ENCODE results near the gene TTBK2.
"Not testable (repeated sequence)": the region's sequence is repeated elsewhere in the genome, so short reads cannot be mapped to it uniquely, and the experiment has no call there.

Gene TTBK2

DNA sequence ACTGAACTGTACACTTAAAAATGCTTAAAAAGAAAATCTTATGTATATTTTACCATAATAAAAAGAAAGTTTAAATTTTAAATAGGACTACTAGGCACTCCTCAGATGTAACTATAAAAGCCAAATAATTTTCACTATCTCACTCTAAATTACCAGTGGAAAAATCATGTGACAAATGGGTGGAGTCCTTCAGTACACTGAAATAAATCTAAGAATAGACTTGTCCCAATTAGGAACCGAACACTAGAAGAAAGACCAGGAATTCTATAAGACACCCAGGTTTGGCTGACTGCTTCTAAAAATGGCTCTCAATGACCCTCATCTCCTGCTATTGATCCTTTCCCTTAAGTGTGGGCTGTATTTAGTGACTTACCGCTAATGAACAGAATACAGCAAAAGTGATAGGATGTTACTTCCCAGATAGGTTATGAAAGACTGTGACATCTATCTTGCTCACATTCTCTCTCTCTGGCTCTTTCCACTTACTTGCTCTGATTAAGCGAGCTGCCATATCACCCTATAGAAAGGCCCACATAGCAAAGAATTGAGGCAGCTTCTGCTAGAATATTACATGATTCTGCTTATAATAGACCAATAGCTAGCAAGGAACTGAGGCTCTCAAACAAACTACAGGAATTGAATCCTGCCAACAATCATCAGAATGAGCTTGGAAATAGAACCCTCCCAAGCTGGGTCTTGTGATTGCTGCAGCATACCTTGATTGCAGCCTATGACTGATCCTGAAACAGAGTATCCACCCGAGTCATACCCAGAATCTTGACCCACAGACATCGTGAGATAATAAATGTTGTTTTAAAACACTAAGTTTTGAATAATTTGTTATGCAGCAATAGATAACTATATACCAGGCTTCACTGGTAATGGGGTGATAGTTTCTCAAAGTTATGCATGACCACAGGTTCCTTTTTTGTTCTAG lies 16.9 kb downstream of the TTBK2 start:
- DNase-seq, result no peak

DNA sequence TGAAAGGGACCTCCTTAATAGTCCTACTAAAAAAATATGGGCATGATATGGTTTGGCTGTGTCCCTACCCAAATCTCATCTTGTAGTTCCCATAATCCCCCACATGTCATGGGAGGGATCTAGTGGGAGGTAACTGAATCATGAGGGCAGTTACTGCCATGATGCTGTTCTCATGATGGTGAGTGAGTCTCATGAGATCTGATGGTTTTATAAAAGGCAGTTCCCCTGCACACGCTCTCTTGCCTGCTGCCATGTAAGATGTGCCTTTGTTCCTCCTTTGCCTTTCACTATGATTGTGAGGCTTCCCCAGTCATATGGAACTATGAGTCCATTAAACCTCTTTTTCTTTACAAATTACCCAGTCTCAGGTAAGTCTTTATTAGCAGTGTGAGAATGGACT lies 26.7 kb downstream of the TTBK2 start:
- DNase-seq, result not testable (repeated sequence)

DNA sequence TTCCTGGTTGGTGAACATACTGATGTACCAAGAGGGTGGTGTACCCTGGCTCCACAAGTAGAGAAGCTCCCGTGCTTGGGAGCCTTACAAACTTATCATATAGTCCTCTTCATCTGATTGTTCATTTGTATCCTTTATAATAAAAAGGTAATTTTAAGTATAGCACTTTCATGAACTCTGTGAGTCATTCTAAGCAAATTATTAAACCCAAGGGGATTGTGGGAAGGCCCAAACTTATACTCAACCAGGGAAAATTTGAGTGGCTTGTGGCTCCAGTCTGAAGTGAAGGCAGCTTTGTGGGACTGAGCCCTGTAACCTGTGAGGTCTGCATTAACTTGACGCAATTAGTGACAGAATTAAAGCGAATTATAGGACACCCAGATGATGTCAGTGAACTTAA lies 29.0 kb downstream of the TTBK2 start:
- no peak for DNase-seq

DNA sequence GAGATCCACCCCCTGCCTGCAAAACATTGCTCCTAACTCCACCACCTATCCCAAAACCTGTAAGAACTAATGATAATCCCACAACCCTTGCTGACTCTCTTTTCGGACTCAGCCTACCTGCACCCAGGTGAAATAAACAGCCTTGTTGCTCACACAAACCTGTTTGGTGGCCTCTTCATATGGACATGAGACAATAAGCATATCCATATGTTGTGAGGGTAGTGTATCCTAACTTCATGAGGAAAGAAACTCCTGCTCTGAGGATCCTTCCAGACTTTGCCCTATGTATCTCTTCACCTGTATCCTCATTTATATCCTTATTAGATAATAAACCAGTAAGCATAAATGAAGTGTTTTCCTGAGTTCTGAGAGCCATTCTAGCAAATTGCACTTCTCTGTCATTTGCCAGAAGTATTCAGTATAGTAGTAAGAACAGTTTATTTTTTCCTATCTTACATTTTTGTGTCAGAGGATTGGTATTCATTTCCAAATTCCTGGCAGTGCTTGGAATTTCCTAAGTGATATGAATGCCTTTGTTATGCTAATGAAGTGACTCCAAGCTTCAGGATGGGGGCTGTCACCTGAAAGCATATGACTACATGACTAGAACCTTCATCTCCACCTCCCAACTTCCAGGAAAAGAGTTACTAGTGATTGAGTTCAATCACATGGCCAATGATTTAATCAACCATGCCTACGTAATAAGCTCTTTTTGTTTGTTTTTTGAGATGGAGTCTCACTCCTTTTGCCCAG lies 30.2 kb downstream of the TTBK2 start:
- no peak for DNase-seq

DNA sequence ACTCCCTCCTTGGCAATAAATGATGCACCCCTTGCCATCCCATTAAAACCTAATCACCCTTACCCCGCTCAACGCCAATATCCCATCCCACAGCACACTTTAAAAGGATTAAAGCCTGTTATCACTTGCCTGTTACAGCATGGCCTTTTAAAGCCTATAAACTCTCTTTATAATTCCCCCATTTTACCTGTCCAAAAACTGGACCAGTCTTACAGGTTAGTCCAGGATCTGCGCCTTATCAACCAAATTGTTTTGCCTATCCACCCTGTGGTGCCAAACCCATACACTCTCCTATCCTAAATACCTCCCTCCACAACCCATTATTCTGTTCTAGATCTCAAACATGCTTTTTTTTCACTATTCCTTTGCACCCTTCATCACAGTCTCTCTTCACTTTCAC lies 33.2 kb downstream of the TTBK2 start:
- DNase-seq, result not testable (repeated sequence)

DNA sequence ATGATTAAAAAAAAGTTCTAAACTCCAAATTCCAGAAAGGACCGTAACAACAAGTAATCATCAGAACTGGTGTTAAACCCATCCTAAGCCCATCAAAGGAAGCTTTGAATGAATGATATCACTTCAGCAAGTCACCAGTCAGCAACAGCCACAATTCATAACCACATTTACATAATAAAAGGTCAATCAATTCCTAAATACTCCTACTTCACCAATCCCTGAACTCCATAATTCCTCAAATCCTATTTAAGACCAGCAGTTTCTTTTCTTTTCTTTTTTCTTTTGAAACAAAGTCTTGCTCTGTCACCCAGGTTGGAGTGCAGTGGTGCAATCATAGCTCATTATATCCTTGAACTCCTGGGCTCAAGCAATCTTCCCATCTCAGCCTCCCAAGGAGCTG lies 40.5 kb downstream of the TTBK2 start:
- DNase-seq, result no peak

DNA sequence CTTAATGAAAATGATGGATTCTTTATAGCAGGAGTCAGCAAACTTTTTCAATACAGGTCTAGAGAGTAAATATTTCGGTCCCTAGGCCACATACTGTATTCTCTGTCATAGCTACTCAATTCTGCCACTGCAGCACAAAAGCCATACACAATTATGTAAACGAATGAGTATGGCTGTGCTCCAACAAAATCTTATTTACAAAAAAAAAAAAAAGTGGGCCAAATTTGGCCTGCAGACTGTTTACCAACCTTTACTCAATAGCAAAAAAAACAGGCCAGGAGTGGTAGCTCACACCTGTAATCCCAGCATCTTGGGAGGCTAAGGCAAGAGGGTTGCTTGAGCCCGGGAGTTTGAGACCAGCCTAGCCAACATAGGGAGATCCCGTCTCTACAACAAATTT lies 41.1 kb downstream of the TTBK2 start:
- DNase-seq, result no peak

DNA sequence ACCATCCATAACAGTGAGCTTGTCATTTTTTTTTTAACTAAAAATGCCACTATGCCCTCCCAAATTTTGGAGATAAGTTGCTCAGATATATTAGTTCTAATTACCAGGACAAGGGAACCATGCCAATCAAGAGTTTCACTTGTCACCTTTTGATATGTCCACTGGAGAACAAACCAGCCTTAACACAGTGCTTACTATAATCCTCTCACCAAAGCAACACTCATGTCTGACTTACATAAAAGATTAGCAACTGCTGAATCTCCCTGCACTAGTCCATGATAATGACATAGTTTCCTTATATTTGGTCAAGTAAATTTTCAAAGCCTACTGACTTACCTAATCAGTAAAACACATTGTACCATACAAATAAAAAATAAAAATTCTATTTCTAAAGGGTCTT lies 44.4 kb downstream of the TTBK2 start:
- DNase-seq, result no peak

DNA sequence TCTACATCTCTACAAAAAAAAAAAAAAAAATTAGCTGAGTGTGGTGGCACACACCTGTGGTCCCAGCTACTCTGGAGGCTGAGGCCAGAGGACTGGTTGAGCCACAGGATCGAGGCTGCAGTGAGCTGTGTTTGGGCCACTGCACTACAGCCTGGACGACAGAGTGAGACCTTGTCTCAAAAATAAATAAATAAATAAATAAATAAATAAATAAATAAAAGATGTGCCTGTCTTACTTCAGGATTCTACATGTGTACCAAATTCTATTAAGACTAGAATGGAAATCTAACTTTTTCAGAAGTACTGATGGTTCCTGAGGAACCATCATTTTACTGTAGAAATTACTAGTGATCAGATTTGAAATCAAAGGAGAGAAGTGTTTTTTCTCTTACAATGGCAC lies 51.9 kb downstream of the TTBK2 start:
- DNase-seq, result no peak

DNA sequence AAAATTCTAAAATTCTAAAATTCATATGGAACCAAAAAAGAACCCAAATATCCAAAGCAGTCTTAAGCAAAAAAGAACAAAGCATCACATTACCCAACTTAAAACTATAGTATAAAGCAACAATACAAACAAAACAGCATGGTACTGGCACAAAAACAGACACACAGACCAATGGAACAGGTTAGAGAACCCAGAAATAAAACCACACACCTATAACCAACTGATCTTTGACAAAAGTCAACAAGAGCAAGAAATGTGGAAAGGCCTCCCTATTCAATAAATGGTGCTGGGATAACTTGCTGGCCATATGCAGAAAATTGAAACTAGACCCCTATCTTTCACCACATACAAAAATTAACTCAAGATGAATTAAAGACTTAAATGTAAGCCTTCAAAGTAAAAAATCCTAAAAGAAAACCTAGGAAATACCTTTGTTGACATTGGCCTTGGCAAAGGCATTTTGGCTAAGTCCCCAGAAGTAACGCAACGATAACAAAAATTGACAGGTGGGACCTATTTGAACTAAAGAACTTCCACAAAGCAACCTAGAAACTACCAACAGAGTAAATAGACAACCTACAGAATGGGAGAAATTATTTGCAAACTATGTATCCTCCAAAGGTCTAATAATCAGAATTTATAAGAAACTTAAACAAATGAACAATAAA lies 56.9 kb downstream of the TTBK2 start:
- no peak for DNase-seq

DNA sequence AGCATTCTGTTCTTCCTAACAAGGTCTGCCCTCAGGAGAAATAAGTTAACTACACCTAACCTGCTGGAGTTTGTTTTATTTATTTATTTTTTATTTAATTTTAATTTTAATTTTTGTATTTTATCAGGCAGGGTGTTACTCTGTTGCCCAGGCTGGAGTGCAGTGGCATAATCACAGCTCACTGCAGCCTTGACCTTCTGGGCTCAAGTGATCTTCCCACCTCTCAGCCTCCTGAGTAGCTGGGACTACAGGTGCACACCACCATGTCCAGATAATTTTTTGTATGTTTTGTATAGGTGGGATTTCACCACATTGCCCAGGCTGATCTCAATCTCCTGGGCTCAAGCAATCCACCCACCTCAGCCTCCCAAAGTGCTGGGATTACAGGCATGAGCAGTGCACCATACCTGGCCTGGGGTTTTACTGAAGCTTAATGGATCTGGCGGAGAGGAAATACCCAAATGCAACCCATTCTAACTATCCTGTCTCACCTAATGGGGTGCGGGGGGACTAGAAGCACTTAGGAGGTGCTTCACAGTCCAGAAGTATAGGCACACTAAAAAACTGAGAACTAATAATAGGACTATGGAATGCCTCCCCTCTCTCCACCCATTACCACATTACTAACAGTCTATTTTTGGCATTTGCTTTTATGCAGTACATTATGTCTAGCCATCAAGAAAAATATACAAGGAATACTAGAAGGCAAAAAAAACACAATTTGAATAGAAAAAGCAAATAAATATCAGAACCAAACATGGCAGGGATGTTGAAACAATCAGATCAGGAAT lies 61.4 kb downstream of the TTBK2 start:
- no peak for DNase-seq

DNA sequence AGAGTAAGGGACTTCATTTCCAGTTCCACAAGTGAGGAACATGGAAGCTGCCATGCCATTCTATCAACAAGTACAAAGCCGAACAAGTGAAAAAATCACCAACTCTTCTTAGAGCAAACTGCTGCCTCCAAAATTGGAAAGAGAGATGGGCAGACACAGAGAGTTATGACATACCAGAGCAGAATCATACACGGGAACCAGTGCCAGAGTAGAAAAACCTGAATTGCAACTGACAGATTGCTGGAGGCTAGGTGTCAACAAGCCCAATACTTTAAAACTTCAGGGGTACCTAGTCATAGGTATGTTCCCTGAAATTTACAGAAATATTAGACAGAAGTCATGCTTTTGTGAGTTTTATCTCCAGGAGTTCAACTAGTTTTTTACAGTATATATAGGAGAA lies 62.0 kb downstream of the TTBK2 start:
- no peak for DNase-seq

DNA sequence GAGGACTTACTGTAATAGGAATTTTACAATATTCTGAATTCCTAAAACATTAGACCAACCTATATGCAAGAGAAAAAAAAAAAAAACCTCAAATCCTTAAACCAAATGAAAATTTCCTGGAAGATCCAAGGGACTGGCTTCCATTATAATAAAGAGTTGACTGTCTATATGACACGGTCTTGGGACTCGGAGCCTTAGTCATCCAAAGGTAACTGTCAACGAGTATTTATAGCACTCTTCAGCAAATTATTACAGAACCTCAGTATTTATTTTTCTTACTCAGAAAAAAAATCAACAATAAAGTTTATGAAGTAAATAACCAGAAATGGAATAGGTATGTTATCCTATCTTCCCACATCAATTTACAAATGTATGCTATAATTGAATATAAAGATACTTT lies 66.0 kb downstream of the TTBK2 start:
- no peak for DNase-seq

DNA sequence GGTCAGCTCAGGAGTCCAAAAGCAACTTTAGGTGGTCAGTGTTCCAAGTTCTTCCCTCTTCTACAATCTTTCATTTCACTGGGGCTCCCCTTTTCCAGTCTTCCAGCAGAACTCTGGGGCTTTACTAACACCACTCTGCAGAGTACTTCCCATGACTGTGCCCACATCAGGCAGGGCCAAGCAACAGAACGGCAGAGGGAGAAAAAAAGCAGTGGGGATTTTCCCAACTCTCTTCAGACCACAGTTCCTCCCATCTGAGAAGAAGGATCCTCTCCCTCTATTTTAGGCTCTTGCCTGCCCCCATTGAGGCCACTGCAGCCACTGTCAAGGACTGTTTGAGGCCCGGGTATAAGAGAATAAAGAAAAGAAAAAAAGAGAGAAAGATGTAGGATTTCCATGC lies 70.7 kb downstream of the TTBK2 start:
- no peak for DNase-seq

DNA sequence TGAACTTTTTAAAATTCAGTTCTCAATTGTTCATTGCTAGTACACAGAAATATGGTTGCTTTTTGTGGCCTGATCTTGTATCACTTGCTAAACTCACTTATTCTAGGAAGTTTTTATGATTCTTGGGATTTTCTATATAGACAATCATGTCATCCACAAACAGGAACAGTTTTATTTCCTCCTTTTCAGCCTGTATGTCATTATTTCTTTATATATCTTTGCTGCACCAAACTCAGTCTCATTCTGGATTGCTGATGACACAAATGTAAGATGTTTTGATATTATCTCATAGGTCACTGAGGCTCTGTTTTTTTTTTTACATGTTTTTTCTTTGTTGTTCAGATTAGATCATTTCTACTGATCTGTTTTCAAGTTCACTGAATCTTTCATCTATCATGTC lies 71.7 kb downstream of the TTBK2 start:
- no peak for DNase-seq

DNA sequence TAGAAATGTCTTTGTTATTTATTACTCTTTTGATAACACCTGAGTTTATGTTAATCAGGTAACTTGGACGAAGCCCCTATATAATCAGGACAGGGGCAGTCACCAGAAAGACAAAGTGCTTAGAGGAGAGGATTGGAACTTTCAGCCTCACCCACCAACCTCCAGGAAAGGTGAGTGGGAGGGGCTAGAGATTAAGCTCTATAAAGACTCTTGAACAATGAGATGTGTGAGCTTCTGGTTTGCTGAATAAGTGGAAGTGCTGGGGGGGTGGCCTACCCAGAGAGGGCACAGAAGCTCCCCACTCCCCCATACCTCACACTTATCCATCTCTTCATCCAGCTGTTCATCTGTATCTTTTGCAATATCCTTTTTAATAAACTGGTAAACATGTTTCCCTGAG lies 73.9 kb downstream of the TTBK2 start:
- no peak for DNase-seq

DNA sequence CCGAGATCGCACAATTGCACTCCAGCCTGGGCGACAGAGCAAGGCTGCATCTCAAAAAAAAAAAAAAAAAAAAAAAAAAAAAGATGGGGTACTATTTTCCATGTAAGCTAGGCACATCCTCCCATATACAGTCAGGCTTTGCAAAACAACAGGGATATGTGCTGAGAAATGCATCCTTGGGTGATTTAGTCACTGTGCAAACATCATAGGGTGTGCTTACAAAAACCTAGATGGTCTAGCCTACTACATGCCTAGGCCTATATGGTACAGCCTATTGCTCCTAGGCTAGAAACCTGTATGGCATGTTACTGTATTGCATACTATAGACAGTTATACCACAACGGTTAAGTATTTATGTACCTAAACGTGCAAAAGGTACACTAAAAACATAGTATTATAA lies 75.0 kb downstream of the TTBK2 start:
- DNase-seq, result no peak

DNA sequence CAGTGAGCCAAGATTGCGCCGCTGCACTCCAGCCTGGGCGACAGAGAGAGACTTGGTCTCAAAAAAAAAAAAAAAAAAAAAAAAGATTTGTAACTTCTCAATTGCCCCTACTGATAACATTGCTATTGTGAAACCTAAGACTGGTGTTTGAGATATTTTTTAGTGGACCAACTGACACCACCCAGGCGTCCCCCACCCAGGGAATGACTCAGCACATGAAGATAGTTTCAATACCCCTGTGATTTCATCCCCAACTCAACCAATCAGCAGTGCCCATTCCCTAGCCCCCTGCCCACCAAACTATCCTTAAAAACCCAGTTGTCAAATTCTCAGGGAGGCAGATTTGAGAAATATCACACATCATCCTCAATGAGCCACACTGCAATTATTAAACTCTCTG lies 76.9 kb downstream of the TTBK2 start:
- DNase-seq, result no peak

DNA sequence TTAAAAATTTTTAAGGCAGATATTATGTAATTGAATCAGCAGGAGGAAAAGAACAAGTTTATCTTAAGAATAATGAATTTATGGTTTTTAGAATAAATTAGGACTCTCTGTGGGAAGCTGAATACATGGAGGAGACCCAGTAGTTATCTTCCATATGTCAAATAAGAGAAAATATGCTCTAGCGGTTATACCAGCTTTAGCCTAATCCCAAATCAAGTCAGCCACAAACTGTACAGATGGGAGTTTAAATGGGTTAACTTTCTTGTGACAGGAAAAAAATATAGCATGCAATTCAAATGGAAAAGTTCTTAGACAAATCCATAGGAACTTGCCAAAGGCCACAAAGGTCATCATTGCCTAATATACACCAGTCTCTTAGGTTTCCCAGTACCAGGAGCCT lies 84.3 kb downstream of the TTBK2 start:
- no peak for DNase-seq

DNA sequence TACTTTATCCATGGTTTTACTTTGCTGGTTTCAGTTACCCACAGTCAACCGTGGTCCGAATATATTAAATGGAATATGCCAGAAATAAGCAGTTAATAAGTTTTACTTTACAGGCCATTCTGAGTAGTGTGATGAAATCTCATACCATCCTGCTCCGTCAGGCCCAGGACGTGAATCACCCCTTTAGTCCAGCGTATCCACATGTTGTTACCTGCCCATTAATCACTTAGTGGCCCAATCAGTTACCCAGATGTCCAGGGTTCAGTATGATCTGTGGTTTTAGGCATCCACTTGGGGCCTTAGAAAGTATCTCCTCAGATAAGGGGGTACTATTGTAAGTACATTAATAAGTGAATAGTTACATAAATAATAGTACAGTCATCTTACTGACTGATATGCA lies 88.0 kb downstream of the TTBK2 start:
- no peak for DNase-seq

DNA sequence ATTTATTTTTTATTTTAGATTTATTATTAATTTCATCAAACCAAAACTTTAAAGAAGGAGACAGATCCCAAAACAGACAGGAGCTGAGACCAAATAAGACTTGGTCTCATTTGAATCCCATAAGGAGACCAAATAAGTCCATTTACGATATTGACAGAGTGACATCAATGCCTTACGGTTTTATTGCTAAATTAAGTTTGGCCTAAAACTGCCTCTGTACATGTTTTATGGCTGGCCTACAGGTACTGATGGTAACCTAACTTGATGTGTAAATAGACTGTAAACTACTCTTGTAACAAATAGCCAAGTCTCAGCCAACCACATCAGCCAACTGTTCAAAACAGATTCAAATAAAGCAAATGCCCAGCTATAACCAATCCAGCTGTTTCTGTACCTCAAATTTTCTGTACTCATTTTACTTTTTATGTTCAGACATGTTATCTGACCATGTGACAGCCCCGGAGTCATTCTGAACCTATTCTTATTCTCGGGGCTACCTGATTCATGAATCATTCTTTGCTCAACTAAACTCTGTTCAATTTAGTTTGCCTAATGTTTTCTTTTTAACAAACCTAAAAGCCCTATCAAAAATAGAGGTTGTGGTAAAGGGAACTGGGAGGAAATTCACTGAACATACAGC lies 94.2 kb downstream of the TTBK2 start:
- no peak for DNase-seq

DNA sequence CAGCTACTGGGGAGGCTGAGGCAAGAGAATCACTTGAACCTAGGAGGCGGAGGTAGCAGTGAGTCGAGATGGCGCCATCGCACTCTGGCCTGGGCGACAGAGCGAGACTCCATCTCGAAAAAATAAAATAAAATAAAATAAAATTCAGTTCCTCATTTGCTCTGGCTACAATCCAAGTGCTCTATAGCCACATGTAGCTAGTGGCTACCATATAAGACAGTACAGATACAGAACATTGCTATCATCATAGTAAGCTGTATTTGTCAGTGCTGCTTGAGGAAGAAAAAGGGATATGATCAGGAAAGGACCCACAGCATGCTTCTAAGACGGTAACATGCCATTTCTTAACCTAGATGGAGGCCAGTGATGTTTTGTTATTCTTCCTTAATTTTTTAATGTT lies 95.0 kb downstream of the TTBK2 start:
- no peak for DNase-seq

Measured in CD4-positive, alpha-beta T cell treated with Interleukin-4 for 4 hours (primary cell).